Measurements from ENCODE around the gene UBE2F. TPM values are rescaled to one million over a fixed set of nuclear protein-coding genes. Genes with fewer than 3 reads are reported as not detected.
A peak's percentile ranks its signal among the peaks of the same experiment; 100 is the strongest.
"Not testable (repeated sequence)": the region's sequence is repeated elsewhere in the genome, so short reads cannot be mapped to it uniquely, and the experiment has no call there.

UBE2F gene
- total RNA-seq, 1 experiment from 2014 or later: 51.2 TPM

GRCh38 chr2:237964578-237965404 is 2.0 kb upstream of the UBE2F start:
- Histone ChIP-seq H3K4me1 (ENCODE audit: insufficient read depth, low read length, poor library complexity, severe bottlenecking) (peaks cover 14% of the 10 kb centered on the region), H3K27ac (ENCODE audit: low read depth, low read length, poor library complexity, severe bottlenecking) (no peak overlapping the region), H3K36me3 (ENCODE audit: insufficient read depth, low read length, poor library complexity, severe bottlenecking) (no peaks in the 10 kb centered on the region), H3K27me3 (replicated peaks; ENCODE audit: insufficient read depth, low read depth, low read length, poor library complexity) (no peaks in the 10 kb centered on the region), H3K4me3 (ENCODE audit: low read depth, low read length, poor library complexity, severe bottlenecking) (no peak overlapping the region), H3K9me3 (ENCODE audit: low read depth, low read length, poor library complexity, severe bottlenecking) (peaks cover 6% of the 10 kb centered on the region)
- no peak for TF ChIP-seq EZH2 (IDR thresholded peaks at IDR 0.05; ENCODE audit: borderline replicate concordance, low read depth, low read length, poor library complexity, severe bottlenecking)
- TF ChIP-seq, protein P1, sequence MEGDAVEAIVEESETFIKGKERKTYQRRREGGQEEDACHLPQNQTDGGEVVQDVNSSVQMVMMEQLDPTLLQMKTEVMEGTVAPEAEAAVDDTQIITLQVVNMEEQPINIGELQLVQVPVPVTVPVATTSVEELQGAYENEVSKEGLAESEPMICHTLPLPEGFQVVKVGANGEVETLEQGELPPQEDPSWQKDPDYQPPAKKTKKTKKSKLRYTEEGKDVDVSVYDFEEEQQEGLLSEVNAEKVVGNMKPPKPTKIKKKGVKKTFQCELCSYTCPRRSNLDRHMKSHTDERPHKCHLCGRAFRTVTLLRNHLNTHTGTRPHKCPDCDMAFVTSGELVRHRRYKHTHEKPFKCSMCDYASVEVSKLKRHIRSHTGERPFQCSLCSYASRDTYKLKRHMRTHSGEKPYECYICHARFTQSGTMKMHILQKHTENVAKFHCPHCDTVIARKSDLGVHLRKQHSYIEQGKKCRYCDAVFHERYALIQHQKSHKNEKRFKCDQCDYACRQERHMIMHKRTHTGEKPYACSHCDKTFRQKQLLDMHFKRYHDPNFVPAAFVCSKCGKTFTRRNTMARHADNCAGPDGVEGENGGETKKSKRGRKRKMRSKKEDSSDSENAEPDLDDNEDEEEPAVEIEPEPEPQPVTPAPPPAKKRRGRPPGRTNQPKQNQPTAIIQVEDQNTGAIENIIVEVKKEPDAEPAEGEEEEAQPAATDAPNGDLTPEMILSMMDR (conservative IDR thresholded peaks at IDR 0.05; ENCODE audit: low read depth, low read length): no peak
- ChIA-PET CTCF (interaction anchor here (0.6 kb wide), 1 partner anchor 97 kb away, joined by 4 read pairs; no protein-coding TSS in a partner anchor), POLR2A (ENCODE audit: low non-redundant PET) (no interaction called here)
- no TSS peak for BruUV-seq (replicated peaks)
- DNase-seq (ENCODE audit: low spot score): no peak
- intact Hi-C loops (cut with micrococcal nuclease; ENCODE audit: unreplicated experiment): no loop called here

DNA sequence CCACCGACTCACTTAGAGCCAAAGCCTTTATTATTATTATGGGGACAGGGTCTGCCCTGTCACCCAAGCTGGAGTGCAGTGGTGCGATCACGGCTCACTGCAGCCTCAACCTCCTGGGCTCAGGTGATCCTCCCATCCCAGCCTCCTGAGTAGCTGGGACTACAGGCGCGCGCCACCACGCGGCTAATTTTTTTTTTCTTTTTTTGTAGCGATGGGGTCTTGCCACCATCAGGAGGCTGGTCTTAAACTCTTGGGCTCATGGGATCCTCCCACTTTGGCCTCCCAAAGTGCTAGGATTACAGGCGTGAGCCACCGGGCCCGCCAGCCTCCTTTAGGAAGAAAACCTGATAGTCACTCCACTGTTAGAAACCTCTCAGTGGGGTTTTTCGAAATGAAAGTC is 970 bp upstream of the UBE2F start:
- BruUV-seq (replicated peaks); H3K36me3 ChIP-seq (ENCODE audit: insufficient read depth, low read length, poor library complexity, severe bottlenecking); H3K9me3 ChIP-seq (ENCODE audit: low read depth, low read length, poor library complexity, severe bottlenecking); DNase-seq (ENCODE audit: low spot score); H3K27ac ChIP-seq (ENCODE audit: low read depth, low read length, poor library complexity, severe bottlenecking); CTCF ChIA-PET; H3K27me3 ChIP-seq (replicated peaks; ENCODE audit: insufficient read depth, low read depth, low read length, poor library complexity); POLR2A ChIA-PET (ENCODE audit: low non-redundant PET); intact Hi-C loops (cut with micrococcal nuclease; ENCODE audit: unreplicated experiment): not testable (repeated sequence)
- peaks cover 14% of the 10 kb centered on the region for H3K4me1 ChIP-seq (ENCODE audit: insufficient read depth, low read length, poor library complexity, severe bottlenecking)
- peak overlapping the region; percentile 65 for H3K4me3 ChIP-seq (ENCODE audit: low read depth, low read length, poor library complexity, severe bottlenecking)

DNA sequence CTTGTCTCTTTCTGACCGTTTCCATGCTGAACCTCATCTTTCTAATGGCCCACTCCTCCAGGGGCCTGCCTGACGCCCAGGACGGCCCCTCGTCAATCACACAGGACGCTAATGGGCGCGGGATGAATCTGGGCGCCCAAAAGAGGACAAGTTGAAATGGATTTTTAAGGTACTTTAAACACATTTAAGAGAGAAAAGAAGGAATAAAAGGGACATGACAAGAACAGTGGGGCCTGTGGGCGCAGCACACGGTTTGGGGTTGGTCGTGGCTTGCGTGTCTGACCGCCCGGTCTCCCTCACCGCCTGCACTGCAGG is 607 bp upstream of the UBE2F start:
- intact Hi-C loops (cut with micrococcal nuclease; ENCODE audit: unreplicated experiment): no loop called here
- ChIA-PET CTCF (no interaction called here), POLR2A (ENCODE audit: low non-redundant PET) (no interaction called here)
- H3K9me3 ChIP-seq (ENCODE audit: low read depth, low read length, poor library complexity, severe bottlenecking): peaks cover 6% of the 10 kb centered on the region
- no peaks in the 10 kb centered on the region for H3K27me3 ChIP-seq (replicated peaks; ENCODE audit: insufficient read depth, low read depth, low read length, poor library complexity)
- no peaks in the 10 kb centered on the region for H3K36me3 ChIP-seq (ENCODE audit: insufficient read depth, low read length, poor library complexity, severe bottlenecking)
- BruUV-seq (replicated peaks): no TSS peak
- peak overlapping the region; percentile 35 for H3K27ac ChIP-seq (ENCODE audit: low read depth, low read length, poor library complexity, severe bottlenecking)
- peaks cover 14% of the 10 kb centered on the region for H3K4me1 ChIP-seq (ENCODE audit: insufficient read depth, low read length, poor library complexity, severe bottlenecking)
- no peak for TF ChIP-seq EZH2 (IDR thresholded peaks at IDR 0.05; ENCODE audit: borderline replicate concordance, low read depth, low read length, poor library complexity, severe bottlenecking)
- TF ChIP-seq, protein P1 (conservative IDR thresholded peaks at IDR 0.05; ENCODE audit: low read depth, low read length): no peak
- no peak for DNase-seq (ENCODE audit: low spot score)
- H3K4me3 ChIP-seq (ENCODE audit: low read depth, low read length, poor library complexity, severe bottlenecking): peak overlapping the region; percentile 65

- Histone ChIP-seq H3K4me1 (ENCODE audit: insufficient read depth, low read length, poor library complexity, severe bottlenecking) (peaks cover 14% of the 10 kb centered on the region), H3K9me3 (ENCODE audit: low read depth, low read length, poor library complexity, severe bottlenecking) (peaks cover under 1% of the 10 kb centered on the region), H3K36me3 (ENCODE audit: insufficient read depth, low read length, poor library complexity, severe bottlenecking) (no peaks in the 10 kb centered on the region), H3K27me3 (replicated peaks; ENCODE audit: insufficient read depth, low read depth, low read length, poor library complexity) (no peaks in the 10 kb centered on the region), H3K4me3 (ENCODE audit: low read depth, low read length, poor library complexity, severe bottlenecking) (peak overlapping the region; percentile 65), H3K27ac (ENCODE audit: low read depth, low read length, poor library complexity, severe bottlenecking) (peak overlapping the region; percentile 61)
- TF ChIP-seq, protein P1 (conservative IDR thresholded peaks at IDR 0.05; ENCODE audit: low read depth, low read length): no peak
- TF ChIP-seq EZH2 (IDR thresholded peaks at IDR 0.05; ENCODE audit: borderline replicate concordance, low read depth, low read length, poor library complexity, severe bottlenecking): no peak
- intact Hi-C loops (cut with micrococcal nuclease; ENCODE audit: unreplicated experiment): no loop called here
- no TSS peak for BruUV-seq (replicated peaks)
- ChIA-PET CTCF (no interaction called here), POLR2A (ENCODE audit: low non-redundant PET) (no interaction called here)
- no peak for DNase-seq (ENCODE audit: low spot score)
Observed at GRCh38 chr2:237967463-237967951, 693 bp downstream of the UBE2F start.

All from A673 (cell line).